ENCODE measurements around the gene EN1.

Gene EN1

DNA sequence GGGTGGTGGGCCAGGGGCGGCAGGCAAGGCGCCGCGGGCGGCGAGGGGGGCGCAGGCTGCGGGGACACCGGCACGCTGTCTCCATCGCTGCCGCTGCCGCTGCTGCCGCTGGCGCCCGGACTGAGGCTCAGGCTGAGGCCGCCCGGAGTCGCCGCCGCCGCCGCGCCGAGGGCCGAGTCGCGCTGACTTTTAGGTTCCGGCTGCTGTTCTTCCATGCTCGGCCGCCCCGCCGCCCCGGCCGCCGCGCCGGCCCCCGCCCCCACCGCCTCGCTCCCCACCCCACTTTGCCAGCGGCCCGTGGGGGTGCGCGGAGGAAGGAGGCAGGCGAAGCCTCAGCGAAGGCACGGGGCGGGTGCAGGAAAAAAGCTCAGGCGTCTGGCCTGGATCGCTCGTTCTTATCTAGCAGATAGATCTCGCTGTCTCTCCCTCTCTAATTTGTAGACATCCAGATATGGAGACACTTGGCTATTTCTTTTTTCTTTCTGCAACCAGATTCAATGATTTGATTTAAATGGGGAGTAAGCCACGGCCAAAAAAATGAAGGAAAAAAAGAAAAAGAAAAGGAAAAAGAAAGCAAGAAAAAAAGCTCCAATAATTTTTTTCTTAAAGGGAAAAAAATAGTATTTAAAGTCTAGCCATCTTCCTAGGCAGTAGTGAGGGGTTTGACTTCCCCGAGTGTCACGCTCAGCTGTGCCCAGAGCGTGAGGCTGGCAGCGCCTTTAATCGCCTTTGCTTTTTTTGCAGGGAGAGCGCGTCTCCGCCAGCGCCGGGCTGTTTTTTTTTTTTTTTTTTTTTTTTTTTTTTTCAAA lies at the start of gene EN1:
Gene EN1, minus strand, starts transcription at position 696 of the 809 bp plus-strand sequence. Its CDS starts 481 bp downstream, at position 215.
- DNase-seq (ENCODE audit: low read depth in 2 of 2): no peak

DNA sequence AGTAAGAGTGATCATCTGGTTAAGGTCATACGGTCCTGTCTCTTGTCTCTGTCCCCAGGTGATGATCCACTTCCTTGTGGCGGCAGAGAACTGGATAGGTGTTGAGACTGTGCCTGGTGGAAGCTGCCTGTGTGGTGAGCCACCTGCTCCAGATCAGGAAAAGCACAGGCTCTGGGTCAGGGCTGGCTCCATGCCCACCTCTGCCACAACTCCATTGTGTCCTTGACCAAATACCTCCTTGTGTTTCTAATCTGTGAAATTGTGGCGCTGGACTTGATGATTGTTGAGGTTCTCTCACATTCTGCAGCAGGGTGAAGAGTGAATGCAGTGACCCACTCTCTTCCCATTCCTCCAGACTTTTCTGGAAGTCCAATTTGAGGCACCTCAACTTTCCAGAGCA lies 45.7 kb upstream of the EN1 start:
- no peak for DNase-seq (ENCODE audit: low read depth in 2 of 2)

DNA sequence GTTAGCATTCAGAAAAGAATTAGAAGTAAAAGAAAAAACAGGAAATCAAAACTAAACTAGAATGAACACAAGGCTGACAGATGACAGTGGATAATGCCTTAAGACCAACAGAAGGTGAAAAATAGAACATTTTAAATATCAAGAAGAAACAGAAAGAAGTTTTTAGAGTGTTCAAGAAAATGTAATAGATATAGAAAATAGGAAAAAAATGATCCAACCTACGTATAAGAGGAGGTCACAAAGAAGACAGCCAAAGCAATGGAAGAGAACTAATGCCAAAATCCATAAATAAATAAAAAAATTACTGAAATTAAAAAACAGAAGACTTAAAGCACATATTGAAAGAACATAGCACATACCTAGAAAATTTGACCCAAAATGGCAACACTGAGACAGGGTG lies 42.5 kb upstream of the EN1 start:
- DNase-seq (ENCODE audit: low read depth in 2 of 2): no peak

DNA sequence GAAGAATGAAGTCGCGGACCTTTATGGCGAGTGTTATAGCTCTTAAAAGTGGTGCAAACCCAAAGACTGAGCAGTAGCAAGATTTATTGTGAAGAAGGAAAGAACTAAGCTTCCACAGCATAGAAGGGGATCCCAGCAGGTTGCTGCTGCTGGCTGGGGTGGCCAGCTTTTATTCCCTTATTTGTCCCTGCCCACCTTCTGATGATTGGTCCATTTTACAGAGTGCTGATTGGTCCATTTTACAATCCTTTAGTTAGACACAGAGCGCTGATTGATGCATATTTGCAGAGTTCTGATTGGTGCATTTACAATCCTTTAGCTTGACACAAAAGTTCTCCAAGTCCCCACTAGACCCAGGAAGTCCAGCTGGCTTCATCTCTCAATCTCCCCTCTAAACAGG lies 36.3 kb upstream of the EN1 start:
- DNase-seq (ENCODE audit: low read depth in 2 of 2): no peak

DNA sequence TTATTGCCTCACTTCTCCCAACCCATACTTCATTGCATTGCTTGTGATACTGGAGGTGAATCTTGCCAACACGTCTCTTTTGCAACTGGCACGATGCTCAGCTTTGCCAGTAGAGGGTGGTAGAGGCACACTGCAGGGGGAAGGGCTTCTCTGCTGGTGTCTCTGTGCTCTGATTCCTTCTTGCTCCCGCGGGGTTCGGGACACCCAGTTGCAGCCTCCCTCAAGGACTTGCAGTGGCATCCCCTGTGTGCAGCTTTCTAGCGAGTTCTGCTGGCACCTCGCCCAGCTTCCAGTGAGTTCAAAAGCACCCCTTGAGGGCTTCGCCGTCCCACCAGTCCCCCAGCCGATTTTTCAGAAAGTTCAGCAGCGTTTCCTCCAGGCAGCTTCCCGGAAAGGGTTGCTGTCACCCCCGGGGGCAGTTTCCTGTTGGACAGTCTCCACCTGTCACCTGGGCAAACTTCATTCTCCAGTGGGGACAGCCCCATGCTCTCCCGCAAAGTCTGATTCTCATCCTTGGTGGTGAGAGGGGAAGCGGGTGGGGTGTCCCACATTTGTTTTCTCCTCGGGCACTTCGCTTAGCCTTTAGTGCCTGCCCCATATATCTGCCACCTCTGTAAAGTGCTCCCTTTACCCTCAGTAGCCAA lies 35.4 kb upstream of the EN1 start:
- DNase-seq (ENCODE audit: low read depth in 2 of 2): peak; percentile 12 to 33

DNA sequence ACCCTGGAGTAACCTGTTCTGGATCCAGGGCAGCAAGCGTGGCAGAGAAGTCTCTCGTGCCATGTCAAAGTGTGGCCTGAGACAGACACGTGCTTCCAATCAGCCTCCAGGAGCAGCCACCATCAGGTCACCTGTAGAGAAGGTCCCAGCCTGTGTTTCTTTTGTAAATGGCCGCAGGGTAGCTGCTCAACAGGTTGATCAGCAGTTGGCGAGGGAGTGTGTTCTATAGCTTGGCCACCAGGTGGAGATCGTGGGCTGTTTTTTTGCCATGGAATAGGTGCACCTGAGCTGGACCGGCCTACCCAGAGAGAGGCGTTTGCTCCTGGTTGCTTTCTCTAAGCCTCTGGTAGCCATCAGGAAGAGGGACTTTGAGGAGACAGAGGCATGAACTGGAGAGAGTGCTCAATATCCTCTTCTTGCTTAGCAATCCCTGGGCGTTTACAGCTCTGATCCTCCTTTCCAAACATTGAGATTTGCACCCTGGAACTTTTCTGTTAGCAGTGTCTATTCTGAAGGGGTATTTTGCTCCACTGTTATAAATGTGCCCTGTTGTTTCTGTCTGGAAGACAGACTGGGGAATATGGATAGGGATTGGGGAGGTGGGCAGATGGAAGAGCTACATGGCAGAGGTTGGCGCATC lies 34.2 kb upstream of the EN1 start:
- peak; percentile 14 to 30 for DNase-seq (ENCODE audit: low read depth in 2 of 2)

DNA sequence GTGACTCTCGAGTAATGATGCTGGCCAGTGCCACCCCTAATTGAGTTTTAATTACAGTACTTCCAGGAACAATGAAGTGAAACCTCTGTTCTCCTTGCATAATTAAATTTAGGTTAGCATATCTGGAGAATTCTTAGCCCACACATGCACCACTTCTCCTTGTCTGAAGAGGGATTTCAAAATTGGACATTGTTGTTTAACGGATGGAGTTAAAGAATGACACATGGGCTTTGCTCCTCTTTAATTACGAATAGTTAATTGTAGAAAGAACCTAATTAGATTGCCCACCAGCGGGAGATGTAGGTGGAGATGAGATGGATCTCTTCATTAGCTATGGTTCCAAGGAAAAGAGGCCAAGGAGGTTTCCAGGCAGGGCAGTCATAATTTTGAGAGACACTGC lies 33.1 kb upstream of the EN1 start:
- no peak for DNase-seq (ENCODE audit: low read depth in 2 of 2)

DNA sequence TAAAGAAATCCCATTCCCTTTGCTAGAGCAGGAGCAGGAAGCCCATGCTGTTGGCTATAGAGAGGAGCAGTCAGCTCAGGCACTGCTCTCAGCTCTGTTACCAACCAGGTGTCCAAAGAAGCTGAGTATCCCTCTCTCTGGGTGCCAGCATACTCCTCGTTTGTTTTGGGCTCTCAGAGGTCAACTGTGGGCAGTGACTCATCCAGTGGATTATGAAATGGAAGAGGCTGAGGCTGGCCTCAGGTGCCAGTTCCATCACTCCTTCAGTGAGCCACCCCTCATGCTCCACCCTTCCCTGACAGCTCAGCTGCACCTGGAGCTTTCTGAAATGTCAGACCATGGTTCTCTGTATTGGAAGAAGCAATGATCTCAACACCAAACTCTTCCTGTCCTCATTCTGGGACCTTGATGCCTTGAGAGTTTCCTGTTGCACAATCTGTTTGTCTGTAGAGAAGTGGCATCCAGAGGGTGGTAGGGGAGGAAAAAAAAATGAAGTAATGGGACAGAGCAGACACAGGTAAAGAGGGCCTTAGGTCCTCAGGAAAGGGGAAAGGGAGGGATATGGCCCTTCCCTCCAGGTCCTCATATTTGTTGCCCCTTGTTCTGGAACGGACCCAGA lies 31.2 kb upstream of the EN1 start:
- no peak for DNase-seq (ENCODE audit: low read depth in 2 of 2)

DNA sequence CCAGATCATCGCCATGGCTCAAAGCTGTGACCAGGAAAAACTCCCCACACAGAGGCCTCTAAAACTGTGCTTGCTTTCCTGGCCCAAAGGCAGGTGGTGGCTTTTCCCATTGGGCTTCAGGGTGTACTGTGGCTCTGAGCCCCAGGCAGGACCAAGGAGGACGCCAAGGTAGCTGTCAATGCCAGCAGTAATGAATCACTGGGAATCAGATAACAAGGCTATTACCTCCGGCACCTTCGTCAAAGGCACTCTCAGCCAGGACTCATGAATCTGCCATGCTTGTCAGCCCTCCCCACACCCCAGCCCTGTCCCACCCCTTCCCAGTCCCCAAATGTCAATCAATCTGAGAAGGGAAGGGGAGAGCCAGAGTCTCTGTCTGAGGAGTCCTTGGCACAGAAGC lies 27.9 kb upstream of the EN1 start:
- no peak for DNase-seq (ENCODE audit: low read depth in 2 of 2)

DNA sequence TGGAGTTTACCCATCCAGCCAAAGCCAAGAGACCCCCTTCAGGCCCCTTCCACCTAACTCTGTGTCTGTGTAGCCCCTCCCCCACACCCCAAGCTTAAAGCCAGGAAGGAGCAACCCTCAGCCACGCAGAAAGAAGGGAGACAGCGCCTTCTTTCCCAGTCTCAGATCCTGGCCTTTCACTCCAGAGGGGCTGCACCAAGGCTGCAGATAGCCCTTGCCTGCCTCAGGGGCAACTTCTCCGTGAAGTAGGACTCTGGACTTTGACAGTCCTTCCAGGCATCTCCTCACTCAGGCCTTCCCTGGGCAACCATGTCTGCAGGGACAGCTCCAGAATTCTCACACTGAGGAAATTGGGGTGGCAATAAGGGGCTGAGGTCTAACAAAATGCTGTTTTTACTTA lies 26.9 kb upstream of the EN1 start:
- DNase-seq (ENCODE audit: low read depth in 2 of 2): no peak

DNA sequence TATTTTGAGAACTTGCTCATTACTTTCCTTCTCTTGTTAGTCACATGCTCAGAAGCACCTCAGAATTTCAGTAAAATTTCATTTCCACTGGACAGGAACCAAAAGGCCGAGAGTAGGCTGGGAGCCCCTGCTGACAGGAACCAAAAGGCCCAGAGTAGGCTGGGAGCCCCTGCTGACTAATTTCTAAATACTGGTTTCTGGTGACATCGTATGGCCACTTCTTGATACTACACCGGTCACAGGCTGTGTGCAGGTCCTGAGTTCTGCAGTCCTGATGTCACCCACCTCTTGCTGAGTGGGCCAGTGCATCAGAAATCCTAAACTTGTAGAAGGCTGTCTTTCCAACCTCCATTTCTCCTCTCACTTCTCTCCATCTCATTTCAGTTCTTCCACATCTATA lies 17.7 kb upstream of the EN1 start:
- DNase-seq (ENCODE audit: low read depth in 2 of 2): no peak

DNA sequence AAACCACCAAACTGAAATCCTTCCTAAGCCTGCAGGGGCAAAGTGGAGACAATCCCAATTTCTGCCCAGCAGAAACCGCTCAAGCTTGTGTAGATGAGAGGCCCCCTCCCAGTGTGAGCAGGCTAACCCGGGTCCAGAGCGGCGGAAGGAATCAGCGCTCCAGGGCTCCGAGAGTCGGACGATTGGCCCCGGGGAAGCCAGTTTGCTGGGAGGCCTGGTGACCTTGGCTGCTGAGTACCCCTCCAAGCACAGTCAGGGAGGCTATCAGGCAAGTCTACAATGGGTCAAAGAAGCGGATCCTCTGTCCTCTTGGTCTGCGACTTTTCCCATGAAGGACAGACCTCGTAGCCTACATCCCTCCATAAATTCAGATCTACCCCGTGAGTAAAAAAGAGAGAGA lies 16.8 kb upstream of the EN1 start:
- no peak for DNase-seq (ENCODE audit: low read depth in 2 of 2)

DNA sequence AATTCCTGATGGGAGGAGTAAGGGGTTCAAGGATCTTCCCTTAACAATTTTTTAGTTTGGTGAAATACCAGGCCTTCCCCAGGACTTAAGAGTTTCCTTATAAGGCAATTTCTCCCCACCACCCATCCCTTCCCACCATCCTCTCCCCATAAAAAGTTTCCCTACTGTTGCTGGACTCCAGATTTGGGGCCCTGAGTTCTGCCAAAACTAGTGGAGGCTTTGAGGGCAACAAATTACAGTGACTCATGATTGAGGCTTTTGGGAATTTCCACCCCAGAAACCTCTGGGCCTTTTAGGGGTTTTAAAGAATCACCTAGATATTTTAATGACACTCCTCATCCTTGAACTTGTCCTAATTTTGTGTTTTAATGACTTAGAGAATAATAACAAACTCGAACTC lies 14.3 kb upstream of the EN1 start:
- DNase-seq (ENCODE audit: low read depth in 2 of 2): no peak

DNA sequence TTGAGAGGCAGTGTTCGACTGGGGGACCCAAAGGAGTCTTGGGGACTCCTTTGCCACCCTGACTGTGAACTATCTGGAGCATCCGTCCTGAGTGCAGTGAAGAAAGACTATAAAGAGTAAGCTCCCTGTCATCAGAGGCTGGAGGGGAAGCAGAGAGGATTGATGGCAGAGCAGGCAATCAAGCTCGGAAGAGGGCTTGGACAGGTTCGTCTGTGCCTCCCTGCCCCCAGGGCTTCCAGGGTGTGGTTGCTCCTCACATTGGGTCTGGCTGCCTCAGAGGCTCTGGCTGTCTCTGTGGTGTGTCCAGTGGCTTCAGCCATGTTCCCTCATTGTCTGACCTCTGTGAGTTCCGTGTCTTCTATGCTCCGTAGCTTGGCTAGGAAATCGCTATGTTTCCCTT lies 13.8 kb upstream of the EN1 start:
- DNase-seq (ENCODE audit: low read depth in 2 of 2): no peak

DNA sequence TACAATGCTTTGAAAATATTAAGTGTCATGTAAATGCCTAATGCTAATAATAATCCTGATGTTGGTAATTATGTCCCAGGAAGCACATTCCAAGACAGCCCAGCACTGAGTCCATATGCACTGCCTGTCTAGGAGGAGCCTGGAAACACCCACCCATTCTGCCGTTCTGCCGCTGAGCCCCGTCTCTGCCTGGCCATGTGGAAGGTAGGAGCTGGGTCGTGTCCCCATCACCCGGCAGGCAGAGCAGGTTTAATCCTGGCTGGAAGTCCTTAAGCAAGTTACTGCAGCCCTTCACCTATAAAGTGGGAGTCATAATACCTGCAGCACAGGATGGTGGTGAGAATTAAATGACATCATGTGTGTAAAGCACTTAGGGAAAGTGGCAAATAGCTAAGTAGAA lies 13.1 kb upstream of the EN1 start:
- DNase-seq (ENCODE audit: low read depth in 2 of 2): no peak

DNA sequence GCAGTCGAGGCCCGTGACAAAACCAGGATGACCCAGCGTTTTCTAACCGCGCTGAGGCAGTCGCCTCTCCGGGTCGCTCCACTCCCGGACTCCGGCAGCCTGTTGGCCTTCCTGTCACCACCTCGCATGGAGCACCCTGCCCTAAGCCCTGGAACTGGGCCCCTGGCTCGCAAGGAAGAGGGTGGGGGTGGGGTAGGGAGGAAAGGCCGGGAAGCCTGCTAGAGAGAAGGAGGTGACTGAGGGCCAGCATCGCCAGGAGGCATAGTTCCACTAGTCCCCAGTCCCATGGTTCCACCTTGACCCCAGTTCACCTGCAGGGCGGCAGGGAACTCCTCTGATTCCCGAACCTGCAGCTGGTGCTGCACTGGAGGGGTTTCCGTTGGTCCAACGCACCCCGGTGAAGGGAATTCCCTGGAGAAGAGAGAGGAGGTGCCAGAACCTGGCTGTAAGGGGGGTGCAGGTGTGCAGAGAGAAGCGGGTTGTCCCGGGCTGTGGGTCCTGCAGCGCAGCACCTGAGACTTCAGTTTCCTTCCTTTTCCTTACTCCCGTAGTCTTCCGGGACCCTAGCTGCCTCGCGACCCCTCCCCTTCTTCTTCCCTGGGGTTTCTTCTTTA lies 11.8 kb upstream of the EN1 start:
- DNase-seq (ENCODE audit: low read depth in 2 of 2): no peak

DNA sequence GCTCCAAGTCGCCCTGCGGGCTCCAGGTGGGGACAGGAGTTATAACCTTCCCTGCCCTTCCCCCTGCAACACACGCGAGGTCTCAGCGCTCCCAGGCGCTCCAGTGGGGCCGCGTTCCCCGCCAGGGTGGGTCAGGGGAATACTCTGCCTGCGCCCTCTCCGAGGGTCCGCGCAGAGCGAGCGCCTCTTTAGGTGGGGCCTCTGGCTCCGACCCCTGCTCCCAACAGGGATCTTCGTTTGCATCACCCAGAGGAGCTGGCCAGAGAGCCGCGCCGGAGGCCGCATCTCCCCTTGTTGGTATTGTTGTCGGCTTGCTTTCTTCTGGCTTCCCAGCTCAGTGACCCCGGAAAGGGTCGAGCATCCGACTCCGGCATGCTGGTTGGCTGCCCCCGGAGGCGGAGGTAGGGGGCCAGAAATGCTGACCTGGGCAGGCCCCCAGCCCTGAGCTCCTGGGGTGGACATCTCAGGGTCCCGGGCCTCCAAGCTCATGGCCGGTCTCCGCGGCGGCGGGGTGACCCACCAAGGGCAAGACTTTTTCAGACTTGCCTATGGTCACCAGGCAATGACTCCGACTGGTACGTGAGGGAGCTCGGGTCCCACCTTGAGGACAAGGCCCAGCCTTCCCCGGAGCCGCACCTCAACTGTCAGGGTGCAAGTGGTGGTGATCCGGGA lies 11.2 kb upstream of the EN1 start:
- DNase-seq (ENCODE audit: low read depth in 2 of 2): no peak

DNA sequence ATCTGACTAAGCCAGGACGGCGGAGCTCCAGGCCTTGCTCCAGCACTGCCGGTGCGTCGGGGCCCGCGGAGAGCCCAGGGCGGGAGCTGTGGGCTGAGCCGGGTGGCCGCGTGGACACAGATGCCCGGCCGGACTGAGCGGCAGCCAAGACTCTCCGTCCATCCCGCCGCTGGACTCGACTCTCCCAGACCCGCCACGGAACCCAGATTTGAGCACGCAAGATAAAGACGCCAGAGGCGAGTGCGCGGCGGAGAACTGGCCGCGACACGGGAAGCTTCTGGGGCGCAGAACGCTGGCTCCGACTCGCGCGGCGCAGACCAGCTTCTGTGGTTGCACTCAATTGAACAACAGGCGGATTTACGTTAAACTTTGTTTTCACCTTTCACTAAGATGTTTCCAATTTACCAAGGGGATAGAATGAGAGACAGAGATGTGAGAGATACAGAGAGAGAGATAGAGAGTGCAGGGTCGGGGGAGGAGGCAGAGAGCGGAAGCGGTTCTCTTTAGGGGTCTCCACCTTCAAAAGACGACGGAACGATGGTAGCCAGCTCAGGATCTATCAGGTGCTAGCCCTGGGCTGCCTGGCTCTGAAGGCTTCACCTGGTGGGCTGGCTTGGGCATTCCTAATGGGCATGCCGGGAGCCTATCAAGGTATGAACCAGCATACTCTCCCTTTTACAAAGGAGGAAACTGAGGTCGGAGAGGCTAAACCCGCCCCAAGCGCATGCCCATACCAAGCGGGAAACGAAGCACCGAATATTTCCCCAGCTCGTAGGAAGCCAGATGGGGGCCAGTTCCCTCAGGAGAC lies 10.4 kb upstream of the EN1 start:
- DNase-seq (ENCODE audit: low read depth in 2 of 2): no peak

DNA sequence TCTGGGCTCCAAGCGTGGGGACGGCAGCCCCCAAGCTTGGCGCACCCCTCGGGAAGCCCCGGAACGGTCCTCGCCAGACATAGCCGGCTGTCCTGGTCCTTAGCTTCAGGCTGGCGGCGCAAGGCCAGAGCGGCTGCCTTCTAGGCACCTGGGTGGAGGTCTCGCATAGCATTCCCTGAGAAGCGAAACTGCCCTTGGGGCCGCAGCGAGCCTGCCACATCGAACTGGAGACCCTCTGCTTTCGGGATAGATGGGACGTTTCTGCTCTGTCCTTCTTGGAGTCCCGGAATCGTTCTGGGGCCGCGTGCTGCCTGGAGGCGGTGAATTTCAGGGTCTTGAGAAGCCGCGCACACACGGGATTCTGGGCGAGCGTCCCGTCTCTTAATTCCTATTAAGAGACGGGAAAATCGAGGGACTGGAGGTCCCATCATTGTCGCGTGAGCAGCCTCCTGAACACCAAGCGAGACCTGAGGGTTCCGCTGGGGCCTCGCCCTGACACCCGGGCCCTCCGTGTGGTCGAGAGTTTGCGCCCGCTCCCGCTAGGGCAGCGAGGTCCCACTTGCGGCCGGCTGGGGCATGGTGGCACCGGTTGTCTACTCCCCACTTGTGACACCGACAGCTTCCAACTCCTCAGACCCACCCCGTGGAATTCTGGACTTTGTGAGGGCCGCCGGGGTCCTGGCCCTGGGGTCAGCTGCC lies 9.7 kb upstream of the EN1 start:
- no peak for DNase-seq (ENCODE audit: low read depth in 2 of 2)

DNA sequence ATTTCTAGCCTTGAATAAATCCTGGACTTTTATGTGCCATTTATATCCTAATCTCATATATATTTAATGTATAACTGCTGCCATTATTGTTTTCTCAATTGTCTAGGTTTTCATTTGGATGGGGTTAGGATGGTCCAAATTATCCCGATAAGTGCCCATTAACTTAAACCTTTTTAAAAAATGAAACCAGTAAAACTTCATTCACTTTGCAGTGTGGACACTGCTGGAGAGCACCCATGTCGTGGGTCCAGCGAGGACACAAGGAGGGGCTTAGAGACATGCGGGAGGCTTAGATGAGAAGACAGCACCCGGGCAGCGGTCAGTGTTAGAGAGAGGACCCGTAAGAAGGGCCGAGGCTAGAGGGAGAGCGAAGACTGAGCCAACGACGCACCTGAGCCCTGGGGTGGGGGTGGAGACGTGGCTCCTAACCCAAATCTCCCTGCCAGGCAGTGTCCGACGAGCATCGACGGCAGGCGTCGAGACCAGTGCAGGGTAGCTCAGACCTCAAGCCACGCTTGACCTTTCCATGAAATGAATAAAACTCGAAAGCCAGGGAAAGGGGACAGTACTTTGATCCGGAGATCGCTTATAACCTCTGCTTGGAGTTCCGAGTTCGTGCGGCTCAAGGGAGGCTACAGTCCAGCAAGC lies 9.0 kb upstream of the EN1 start:
- no peak for DNase-seq (ENCODE audit: low read depth in 2 of 2)
